A204.1 (cell line): Measurements from ENCODE around the gene PWWP2B.

Source experiments
- FAIRE-seq: peaks from 2 replicates; lab custom pipeline; 2012; peaks lifted over from hg19 to GRCh38; lab: Jason Lieb, UNC

Gene PWWP2B

GRCh38 chr10:132394936-132395703 lies 1.9 kb upstream of the PWWP2B start:
- no peak for FAIRE-seq

GRCh38 chr10:132395704-132396493 lies 1.1 kb upstream of the PWWP2B start:
- no peak for FAIRE-seq

GRCh38 chr10:132396494-132397035 lies 435 bp upstream of the PWWP2B start:
- FAIRE-seq, result no peak

DNA sequence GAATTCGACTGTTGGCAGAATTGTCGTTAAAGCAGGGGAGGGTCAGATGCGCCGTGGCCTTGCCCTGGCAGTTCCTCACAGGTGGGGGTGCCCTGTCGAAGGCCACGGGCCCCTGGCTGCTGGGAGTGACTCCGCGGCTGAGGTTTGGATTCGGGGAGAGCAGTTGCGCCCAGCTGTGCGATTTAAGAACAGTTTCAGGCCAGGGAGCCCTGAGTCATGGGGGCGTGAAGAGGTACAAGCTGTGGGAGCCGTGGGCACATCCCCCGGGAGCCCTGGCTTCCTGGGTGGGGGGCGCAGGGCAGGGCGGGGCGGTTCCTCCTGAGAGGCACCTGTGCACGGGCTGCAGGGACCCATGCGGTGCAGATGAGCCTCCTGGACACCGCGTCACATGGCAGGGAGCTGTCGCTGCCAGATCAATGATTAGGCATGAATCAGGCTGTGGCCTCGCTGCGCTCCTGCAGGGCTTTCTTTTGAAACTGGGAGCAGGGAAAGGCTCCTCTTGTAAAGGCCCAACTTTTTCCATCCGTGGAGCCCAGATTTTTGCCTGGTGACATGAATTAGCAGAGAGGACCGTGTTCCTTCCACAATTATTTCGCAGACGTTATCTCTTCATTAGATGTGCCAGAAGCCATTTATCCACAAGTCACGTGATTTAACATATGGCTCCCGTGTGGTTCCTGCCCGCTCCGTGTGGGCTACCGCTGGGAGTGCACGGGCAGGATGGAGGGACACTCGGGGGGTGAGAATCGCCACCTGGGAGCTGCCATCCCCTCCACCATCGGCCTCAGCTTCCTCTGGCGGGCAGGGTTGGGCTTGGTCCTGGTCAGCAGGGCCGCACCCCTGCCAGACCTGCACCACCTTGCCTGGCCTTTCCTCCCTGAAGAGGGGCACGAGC lies 918 bp downstream of the PWWP2B start:
- FAIRE-seq, result no peak

DNA sequence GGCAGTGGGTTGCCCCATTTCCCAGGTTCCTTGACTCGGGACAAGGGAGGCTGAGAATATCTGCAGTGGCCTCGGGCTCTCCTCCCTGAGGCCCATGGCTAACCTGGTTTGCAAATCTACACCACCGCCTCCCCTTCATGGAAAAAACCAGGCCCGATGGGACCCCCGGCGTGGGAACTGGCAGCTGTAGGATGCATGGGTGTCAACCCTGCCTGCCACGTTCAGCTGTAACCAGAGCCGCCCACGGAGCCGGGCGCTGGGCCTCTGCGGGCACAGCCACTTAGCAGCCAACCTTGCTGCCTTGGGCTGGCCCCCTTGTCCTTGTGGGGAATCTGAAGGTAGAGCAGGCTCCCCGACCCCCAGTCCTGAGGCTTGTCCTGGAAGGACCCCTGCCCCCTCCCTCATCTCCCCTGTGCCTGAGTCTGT lies 1.6 kb downstream of the PWWP2B start:
- no peak for FAIRE-seq

- FAIRE-seq, result no peak
Observed at GRCh38 chr10:132399117-132400035, 2.4 kb downstream of the PWWP2B start.

- no peak for FAIRE-seq
Observed at GRCh38 chr10:132400041-132400546, 3.1 kb downstream of the PWWP2B start.

DNA sequence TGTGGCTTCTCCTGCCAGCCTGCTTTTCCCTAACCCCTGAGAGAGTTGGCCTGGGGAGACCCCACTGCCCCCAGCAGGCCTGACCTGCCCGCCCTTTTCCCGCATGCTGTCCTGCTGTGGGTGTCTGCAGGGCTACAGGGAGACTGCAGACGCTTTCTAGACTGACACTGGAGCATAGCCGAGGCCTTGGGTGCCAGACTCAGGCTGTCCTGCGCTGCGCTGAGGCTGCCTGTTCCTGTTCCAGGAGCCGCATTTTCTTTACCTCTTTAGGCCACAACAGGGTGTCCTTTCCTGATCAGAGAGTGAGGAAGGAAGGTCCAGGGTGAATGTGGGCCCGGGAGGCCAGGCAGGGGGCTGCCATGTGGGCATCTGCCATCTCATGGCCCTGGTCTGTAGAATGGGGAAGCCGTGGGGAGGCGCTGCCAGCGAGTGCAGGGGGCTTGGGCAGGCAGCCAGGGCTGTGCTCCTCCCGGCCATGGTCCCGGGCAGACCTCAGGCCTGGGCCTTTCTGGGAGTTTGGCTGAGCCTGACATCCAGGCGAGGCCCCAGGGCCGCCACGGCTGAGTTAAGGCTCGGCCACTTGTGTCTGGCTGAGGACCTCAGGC lies 3.6 kb downstream of the PWWP2B start:
- FAIRE-seq, result no peak

GRCh38 chr10:132401401-132402118 lies 4.6 kb downstream of the PWWP2B start:
- no peak for FAIRE-seq

GRCh38 chr10:132402781-132403241 lies 5.8 kb downstream of the PWWP2B start:
- no peak for FAIRE-seq

- no peak for FAIRE-seq
Observed at GRCh38 chr10:132403511-132404168, 6.6 kb downstream of the PWWP2B start.

DNA sequence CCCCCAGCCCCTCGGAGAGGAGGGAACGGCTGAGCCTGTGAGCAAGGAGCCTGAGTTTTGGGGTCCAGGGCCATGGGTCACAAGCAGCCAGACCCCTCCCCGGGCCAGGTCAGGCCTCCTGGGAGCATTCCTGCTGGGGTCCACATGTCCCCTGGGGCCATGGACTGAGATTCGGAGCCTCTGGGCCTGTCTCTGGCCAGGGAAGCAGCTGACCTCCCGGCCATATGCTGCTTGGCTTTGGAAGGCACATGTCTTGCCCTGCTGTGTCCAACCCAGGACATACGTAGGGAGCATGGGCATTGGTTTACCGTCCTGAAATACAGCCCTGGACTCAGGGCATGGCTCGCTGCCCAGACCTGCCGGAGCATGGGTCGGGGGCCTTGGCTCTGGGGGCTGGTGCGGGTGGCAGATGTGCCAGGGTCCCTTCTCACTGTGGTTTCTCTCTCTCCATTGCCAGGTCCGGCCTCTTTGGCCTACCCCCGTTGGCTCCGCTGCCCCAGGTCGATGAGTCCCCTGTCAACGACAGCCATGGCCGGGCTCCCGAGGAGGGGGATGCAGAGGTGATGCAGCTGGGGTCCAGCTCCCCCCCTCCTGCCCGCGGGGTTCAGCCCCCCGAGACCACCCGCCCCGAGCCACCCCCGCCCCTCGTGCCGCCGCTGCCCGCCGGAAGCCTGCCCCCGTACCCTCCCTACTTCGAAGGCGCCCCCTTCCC lies 7.3 kb downstream of the PWWP2B start:
- FAIRE-seq, result no peak

- FAIRE-seq, result no peak
Observed at GRCh38 chr10:132404911-132405462, 8.0 kb downstream of the PWWP2B start.

DNA sequence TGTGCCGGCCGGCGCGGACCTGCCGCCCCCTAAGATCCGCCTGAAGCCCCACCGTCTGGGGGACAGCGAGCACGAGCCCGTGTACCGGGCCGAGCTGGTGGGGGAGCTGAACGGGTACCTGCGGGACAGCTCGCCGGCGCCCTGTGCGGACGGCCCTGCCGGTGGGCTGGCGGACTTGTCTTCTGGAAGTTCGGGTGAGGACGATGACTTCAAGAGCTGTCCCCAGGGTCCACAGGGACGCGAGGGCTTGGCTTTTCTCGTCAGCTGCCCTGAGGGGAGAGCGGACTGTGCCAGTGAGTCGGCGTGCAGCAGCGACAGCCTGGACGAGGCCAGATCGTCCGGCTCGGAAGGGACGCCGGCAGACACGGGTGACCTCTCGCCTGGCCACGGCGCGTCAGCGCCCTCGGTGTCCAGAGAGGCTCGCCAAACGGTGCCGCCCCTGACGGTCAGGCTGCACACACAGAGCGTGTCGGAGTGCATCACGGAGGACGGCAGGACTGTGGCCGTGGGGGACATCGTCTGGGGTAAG lies 8.5 kb downstream of the PWWP2B start:
- FAIRE-seq, result no peak

GRCh38 chr10:132406181-132406580 lies 9.2 kb downstream of the PWWP2B start:
- no peak for FAIRE-seq

GRCh38 chr10:132406750-132407149 lies 9.8 kb downstream of the PWWP2B start:
- no peak for FAIRE-seq

DNA sequence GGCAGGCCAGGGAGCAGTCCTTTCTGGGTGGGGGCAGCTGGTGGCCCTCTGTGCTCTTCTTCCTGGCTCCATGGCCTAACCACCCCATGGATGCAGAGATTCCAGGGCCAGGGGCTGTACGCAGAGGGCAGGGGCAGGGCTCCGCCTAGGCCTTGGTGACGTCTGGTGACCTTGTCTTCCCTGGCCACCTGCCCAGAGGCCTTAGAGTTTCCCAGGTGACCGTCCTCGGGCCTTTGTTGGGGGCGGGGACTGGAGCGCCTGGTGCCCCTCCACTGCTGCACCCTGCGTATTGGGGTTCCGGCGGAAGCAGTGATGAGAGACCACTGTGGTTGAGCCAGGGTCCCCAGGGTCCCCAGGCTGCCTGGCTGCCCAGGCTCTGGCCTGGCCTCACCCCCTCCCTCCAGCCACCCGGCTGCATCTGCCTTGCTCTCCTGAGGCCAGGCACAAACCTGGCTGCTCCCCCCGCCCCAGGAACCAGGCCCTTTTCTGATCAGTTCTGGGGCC lies 10.3 kb downstream of the PWWP2B start:
- FAIRE-seq, result no peak

GRCh38 chr10:132407846-132408278 lies 10.9 kb downstream of the PWWP2B start:
- no peak for FAIRE-seq
